K562 (cell line): Measurements from ENCODE around the gene ZP3. TPM values are rescaled to one million over a fixed set of nuclear protein-coding genes. Genes with fewer than 3 reads are reported as not detected.

ENCODE experiments used
- CHCHD3 ChIP-seq: fragments of 250-450 bp; sonication (Bioruptor Pico); IDR thresholded peaks from 2 replicates; pipeline ENCODE4 v2.1.2; 2022; ENCODE audit warnings: mild to moderate bottlenecking
- CTBP1 ChIP-seq: fragments of 450-650 bp; IDR thresholded peaks from 2 replicates; pipeline ENCODE4 v1.6.1; 2016; ENCODE audit warnings: borderline replicate concordance
- E2F8 ChIP-seq: fragments of 450-650 bp; IDR thresholded peaks from 2 replicates; pipeline ENCODE4 v1.7.1; 2018; ENCODE audit warnings: mild to moderate bottlenecking, low read depth; ENCODE audit not compliant: partially characterized antibody
- ELF4 ChIP-seq: fragments of 450-650 bp; formaldehyde crosslinking; IDR thresholded peaks from 2 replicates; pipeline ENCODE4 v1.4.0; 2022; ENCODE audit warnings: missing genetic modification characterization
- FOSL1 ChIP-seq: fragments of 200-800 bp; sonication (Bioruptor generic); conservative IDR thresholded peaks from 2 replicates; pipeline ENCODE4 v1.6.1; 2016; ENCODE audit warnings: missing genetic modification characterization, missing compliant biosample characterization
- FOXK1 ChIP-seq: sonication (generic); formaldehyde crosslinking; IDR thresholded peaks from 2 replicates; pipeline ENCODE4 v1.8.0; 2022; ENCODE audit warnings: missing genetic modification reagents, mild to moderate bottlenecking, borderline replicate concordance
- HNRNPK ChIP-seq: fragments of 200-400 bp; formaldehyde crosslinking; IDR thresholded peaks from one replicate; pipeline ENCODE4 v1.6.1; 2018; ENCODE audit warnings: mild to moderate bottlenecking, low read depth, low read length; ENCODE audit not compliant: poor library complexity, severe bottlenecking
- ILK ChIP-seq: fragments of 450-650 bp; IDR thresholded peaks from 2 replicates; pipeline ENCODE4 v1.6.1; 2016; ENCODE audit warnings: missing genetic modification characterization, low read depth, mild to moderate bottlenecking, missing compliant biosample characterization, moderate library complexity, borderline replicate concordance
- KHSRP ChIP-seq: fragments of 450-650 bp; IDR thresholded peaks from 2 replicates; pipeline ENCODE4 v1.6.1; 2017
- NR2C1 ChIP-seq, 2 experiments: fragments of 450-650 bp; IDR thresholded peaks; 2 replicates each; pipeline ENCODE4 v1.6.1; 2017; ENCODE audit warnings: mild to moderate bottlenecking in 2 of 2, antibody characterized with exemption in 1 of 2, inconsistent platforms in 1 of 2, missing compliant biosample characterization in 1 of 2, missing genetic modification characterization in 1 of 2
- SRF ChIP-seq, 2 experiments: fragments of 250-450, 450-650 bp in 1 of 2; sonication (Bioruptor Pico) in 1 of 2; sonication (generic) in 1 of 2; formaldehyde crosslinking; IDR thresholded peaks; 2 replicates each; pipeline versions ENCODE4 v1.5.0 to v1.5.1; 2020 to 2022; ENCODE audit warnings: mild to moderate bottlenecking in 1 of 2, missing genetic modification reagents in 1 of 2
- TAL1 ChIP-seq: fragments of 450-650 bp; IDR thresholded peaks from 2 replicates; pipeline ENCODE4 v1.6.1; 2016; ENCODE audit warnings: mild to moderate bottlenecking
- TCF3 ChIP-seq: sonication (generic); formaldehyde crosslinking; IDR thresholded peaks from 2 replicates; pipeline ENCODE4 v1.4.0; 2020; ENCODE audit warnings: mild to moderate bottlenecking, missing genetic modification reagents
- UBTF ChIP-seq, 2 experiments: IDR thresholded peaks; 2 replicates each; pipeline ENCODE4 v1.6.1; 2012; ENCODE audit warnings: improper control_type of control experiment in 2 of 2, low read depth in 2 of 2, low read length in 2 of 2, borderline replicate concordance in 1 of 2
- ZNF395 ChIP-seq: fragments of 200-800 bp; sonication (Bioruptor generic); IDR thresholded peaks from 2 replicates; pipeline ENCODE4 v1.6.1; 2017; ENCODE audit warnings: missing genetic modification characterization, missing compliant biosample characterization
- ZNF518B ChIP-seq: fragments of 250-450 bp; sonication (Bioruptor Pico); IDR thresholded peaks from 2 replicates; pipeline ENCODE4 v1.5.0; 2021; ENCODE audit warnings: mild to moderate bottlenecking, moderate library complexity
- polyA plus RNA-seq, 8 experiments: library from polyadenylated mRNA; depleted of rRNA in 4 of 8; stranded (reverse) in 5 of 8; unstranded in 3 of 8; fragments of >200 nt; fragmentation: Nextera tagmentation in 2 of 8; fragmentation: Illumina TruSeq in 1 of 8; extraction: Ambion mirVana in 2 of 8; extraction: Trizol in 1 of 8; gene quantifications; 2 replicates each; pipeline versions ENCODE4 v1.2.1 to v1.2.3, GENCODE V29; 2011 to 2014; ENCODE audit warnings: inconsistent platforms in 1 of 8, missing spikeins in 1 of 8
- total RNA-seq, 7 experiments: library from RNA; depleted of rRNA in 6 of 7; stranded (reverse); fragments of >200 nt in 6 of 7; fragmentation: Illumina TruSeq in 2 of 7; extraction: Trizol in 2 of 7; gene quantifications; 2 replicates each; pipeline versions ENCODE4 v1.2.1 to v1.2.3, GENCODE V29; 2011 to 2021; ENCODE audit warnings: low replicate concordance in 1 of 7

ZP3 gene
- total and polyA plus RNA-seq, 9 of the 15 experiments (the other 6 are each of a cell fraction or from before 2014, with no cell fraction given) = 1.4 to 3.8 (median 2.4) TPM

- TF ChIP-seq UBTF (IDR thresholded peaks at IDR 0.05; ENCODE audit: borderline replicate concordance in 1 of 2, low read depth in 2 of 2, low read length in 2 of 2) (no peak), HNRNPK (no peak), NR2C1 (IDR thresholded peaks at IDR 0.05) (no peak), NR2C1 (tag; IDR thresholded peaks at IDR 0.05) (no peak), CHCHD3 (CRISPR knock-in tag) (no peak), TAL1 (peak; percentile 21; the same call in 1 of the 2 replicates), ELF4 (peak; percentile 86; the same call in 1 of the 2 replicates), CTBP1 (peak; percentile 87), ILK (tag) (no peak), SRF (CRISPR knock-in tag; IDR thresholded peaks at IDR 0.05) (peak in 1 of 2 experiments; percentile 48; a peak in 1 of 4 replicates), ZNF518B (CRISPR knock-in tag) (no peak), FOSL1 (tag) (0 out of 2 replicates have a peak, but pooled peaks have one; percentile 28), TCF3 (CRISPR knock-in tag) (peak; percentile 15; the same call in 1 of the 2 replicates), FOXK1 (no peak), E2F8 (peak; percentile 37), ZNF395 (CRISPR knock-in tag) (0 out of 2 replicates have a peak, but pooled peaks have one; percentile 52), KHSRP (no peak)
Measured at GRCh38 chr7:76383089-76383944, 41.4 kb upstream of the ZP3 start (continued).
